ENCODE results near the gene LHX6. TPM values are rescaled to one million over a fixed set of nuclear protein-coding genes. Genes with fewer than 3 reads are reported as not detected.

LHX6 gene
- total RNA-seq, 1 experiment from 2014 or later = 1.5 TPM

DNA sequence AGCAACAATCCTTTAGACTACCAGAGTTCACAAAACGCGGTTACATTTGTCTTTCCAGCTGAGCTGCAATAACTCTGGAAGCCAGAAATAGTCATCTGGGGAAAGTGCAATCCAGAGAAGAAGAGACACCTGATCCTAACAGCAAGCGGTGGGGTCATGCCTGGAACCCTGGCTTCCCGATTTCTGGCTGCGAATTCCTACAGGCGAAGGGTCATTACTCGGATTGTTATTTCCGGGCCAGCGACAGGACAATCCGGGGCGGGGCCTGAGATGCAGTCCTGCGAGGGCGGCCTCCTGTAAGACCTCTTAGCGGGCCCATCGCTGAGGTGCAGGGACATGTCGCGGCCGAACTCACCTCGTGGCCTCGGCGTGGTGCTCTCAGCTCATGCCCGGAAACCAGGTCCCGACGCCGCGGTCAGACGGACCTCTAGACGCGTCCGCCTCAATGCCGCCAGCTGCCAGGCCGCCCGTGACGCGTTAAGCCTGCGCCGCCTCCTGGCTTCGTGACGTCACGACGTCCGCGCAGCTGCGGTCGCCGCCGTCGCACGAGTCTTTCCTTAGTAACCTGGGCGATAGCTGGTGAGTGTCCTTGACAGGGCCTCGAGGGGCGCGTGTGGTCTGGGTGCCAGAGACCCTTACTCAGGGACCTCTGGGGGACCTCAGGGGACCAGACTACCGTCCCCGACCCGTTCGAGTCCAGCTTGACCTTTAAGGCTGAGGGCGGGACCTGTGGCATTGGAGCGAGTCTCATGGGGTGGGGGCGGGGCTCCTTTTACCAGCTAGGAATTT lies 35.8 kb upstream of the LHX6 start, which contains the start of the genes MRRF and RBM18 (continued):
- TF ChIP-seq ZNF263 (CRISPR knock-in tag; IDR thresholded peaks at IDR 0.05; ENCODE audit: low read depth) = no peak
- TF ChIP-seq, protein P1, sequence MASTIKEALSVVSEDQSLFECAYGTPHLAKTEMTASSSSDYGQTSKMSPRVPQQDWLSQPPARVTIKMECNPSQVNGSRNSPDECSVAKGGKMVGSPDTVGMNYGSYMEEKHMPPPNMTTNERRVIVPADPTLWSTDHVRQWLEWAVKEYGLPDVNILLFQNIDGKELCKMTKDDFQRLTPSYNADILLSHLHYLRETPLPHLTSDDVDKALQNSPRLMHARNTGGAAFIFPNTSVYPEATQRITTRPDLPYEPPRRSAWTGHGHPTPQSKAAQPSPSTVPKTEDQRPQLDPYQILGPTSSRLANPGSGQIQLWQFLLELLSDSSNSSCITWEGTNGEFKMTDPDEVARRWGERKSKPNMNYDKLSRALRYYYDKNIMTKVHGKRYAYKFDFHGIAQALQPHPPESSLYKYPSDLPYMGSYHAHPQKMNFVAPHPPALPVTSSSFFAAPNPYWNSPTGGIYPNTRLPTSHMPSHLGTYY (CRISPR knock-in tag; IDR thresholded peaks at IDR 0.05) = no peak
- no peak for TF ChIP-seq FOXJ3 (CRISPR knock-in tag; IDR thresholded peaks at IDR 0.05; ENCODE audit: borderline replicate concordance)
- TF ChIP-seq SMAD3 (CRISPR knock-in tag; IDR thresholded peaks at IDR 0.05; ENCODE audit: borderline replicate concordance) = peak; percentile 98
- TF ChIP-seq, protein P2, sequence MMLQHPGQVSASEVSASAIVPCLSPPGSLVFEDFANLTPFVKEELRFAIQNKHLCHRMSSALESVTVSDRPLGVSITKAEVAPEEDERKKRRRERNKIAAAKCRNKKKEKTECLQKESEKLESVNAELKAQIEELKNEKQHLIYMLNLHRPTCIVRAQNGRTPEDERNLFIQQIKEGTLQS (CRISPR knock-in tag; conservative IDR thresholded peaks at IDR 0.05) = peak; percentile 89
- peak; percentile 99 for TF ChIP-seq FOXK1 (CRISPR knock-in tag; IDR thresholded peaks at IDR 0.05)
- TF ChIP-seq CBFB (CRISPR knock-in tag; IDR thresholded peaks at IDR 0.05; ENCODE audit: low read depth) = no peak
- TF ChIP-seq NFATC4 (CRISPR knock-in tag; IDR thresholded peaks at IDR 0.05) = no peak
- peak; percentile 94 for TF ChIP-seq JUN (CRISPR knock-in tag; IDR thresholded peaks at IDR 0.05)
- TF ChIP-seq, protein P3, sequence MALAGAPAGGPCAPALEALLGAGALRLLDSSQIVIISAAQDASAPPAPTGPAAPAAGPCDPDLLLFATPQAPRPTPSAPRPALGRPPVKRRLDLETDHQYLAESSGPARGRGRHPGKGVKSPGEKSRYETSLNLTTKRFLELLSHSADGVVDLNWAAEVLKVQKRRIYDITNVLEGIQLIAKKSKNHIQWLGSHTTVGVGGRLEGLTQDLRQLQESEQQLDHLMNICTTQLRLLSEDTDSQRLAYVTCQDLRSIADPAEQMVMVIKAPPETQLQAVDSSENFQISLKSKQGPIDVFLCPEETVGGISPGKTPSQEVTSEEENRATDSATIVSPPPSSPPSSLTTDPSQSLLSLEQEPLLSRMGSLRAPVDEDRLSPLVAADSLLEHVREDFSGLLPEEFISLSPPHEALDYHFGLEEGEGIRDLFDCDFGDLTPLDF (CRISPR knock-in tag; IDR thresholded peaks at IDR 0.05) = peak; percentile 93
- TF ChIP-seq CREB1 (CRISPR knock-in tag; IDR thresholded peaks at IDR 0.05) = peak; percentile 97
- peak; percentile 98 for TF ChIP-seq NFE2L1 (CRISPR knock-in tag; IDR thresholded peaks at IDR 0.05)
- peak; percentile 99 for TF ChIP-seq ETV6 (CRISPR knock-in tag; IDR thresholded peaks at IDR 0.05)
- TF ChIP-seq ESRRA (CRISPR knock-in tag; IDR thresholded peaks at IDR 0.05; ENCODE audit: borderline replicate concordance) = peak; percentile 91
- TF ChIP-seq, protein P4, sequence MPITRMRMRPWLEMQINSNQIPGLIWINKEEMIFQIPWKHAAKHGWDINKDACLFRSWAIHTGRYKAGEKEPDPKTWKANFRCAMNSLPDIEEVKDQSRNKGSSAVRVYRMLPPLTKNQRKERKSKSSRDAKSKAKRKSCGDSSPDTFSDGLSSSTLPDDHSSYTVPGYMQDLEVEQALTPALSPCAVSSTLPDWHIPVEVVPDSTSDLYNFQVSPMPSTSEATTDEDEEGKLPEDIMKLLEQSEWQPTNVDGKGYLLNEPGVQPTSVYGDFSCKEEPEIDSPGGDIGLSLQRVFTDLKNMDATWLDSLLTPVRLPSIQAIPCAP (CRISPR knock-in tag; IDR thresholded peaks at IDR 0.05) = peak; percentile 95
- TF ChIP-seq, protein P5, sequence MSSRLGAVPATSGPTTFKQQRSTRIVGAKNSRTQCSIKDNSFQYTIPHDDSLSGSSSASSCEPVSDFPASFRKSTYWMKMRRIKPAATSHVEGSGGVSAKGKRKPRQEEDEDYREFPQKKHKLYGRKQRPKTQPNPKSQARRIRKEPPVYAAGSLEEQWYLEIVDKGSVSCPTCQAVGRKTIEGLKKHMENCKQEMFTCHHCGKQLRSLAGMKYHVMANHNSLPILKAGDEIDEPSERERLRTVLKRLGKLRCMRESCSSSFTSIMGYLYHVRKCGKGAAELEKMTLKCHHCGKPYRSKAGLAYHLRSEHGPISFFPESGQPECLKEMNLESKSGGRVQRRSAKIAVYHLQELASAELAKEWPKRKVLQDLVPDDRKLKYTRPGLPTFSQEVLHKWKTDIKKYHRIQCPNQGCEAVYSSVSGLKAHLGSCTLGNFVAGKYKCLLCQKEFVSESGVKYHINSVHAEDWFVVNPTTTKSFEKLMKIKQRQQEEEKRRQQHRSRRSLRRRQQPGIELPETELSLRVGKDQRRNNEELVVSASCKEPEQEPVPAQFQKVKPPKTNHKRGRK (CRISPR knock-in tag; IDR thresholded peaks at IDR 0.05; ENCODE audit: borderline replicate concordance) = no peak
- TF ChIP-seq TCF7 (CRISPR knock-in tag; IDR thresholded peaks at IDR 0.05; ENCODE audit: low read depth) = peak; percentile 89
- TF ChIP-seq, protein P6, sequence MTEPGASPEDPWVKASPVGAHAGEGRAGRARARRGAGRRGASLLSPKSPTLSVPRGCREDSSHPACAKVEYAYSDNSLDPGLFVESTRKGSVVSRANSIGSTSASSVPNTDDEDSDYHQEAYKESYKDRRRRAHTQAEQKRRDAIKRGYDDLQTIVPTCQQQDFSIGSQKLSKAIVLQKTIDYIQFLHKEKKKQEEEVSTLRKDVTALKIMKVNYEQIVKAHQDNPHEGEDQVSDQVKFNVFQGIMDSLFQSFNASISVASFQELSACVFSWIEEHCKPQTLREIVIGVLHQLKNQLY (CRISPR knock-in tag; IDR thresholded peaks at IDR 0.05) = 0 out of 2 replicates have a peak, but pooled peaks have one; percentile 61

DNA sequence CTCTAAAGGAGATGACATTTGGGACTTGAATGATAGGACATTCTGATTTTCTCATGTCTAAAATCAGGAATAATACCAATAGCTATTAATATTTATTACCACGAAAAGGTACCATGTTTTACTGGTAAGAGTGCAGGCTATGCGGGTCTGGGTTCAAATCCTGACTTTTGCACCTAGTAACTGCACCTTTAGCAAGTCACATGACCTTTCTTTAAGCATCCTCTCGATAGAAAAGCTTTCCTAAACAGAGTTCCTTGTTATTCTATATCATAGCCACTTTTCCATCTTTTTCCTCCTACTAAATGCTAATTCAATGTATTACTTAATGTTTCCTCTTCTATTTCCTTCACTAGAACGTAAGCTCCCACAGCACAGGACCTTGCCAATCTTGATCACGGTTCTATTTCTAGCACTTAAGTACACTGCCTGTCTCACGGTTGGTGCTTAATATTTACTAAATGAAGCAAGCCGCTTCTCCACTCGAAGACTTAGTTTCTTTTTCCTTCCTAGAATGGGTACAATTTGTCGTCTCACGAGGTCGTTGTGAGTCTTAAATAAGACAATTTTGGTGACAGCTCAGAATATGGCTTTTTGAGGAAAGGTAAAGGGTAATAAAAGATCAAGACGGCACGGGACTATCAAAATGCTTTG lies 35.1 kb upstream of the LHX6 start:
- DNase-seq (ENCODE audit: low spot score) = no peak
- no peak for TF ChIP-seq ESRRA (CRISPR knock-in tag; IDR thresholded peaks at IDR 0.05; ENCODE audit: borderline replicate concordance)
- no peak for TF ChIP-seq ZNF416 (CRISPR knock-in tag; IDR thresholded peaks at IDR 0.05)
- no peak for TF ChIP-seq SMAD3 (CRISPR knock-in tag; IDR thresholded peaks at IDR 0.05; ENCODE audit: borderline replicate concordance)
- TF ChIP-seq, protein P7, sequence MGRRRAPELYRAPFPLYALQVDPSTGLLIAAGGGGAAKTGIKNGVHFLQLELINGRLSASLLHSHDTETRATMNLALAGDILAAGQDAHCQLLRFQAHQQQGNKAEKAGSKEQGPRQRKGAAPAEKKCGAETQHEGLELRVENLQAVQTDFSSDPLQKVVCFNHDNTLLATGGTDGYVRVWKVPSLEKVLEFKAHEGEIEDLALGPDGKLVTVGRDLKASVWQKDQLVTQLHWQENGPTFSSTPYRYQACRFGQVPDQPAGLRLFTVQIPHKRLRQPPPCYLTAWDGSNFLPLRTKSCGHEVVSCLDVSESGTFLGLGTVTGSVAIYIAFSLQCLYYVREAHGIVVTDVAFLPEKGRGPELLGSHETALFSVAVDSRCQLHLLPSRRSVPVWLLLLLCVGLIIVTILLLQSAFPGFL (CRISPR knock-in tag; IDR thresholded peaks at IDR 0.05; ENCODE audit: borderline replicate concordance) = no peak
- ATAC-seq = no peak

More for the DNA sequence above, 35.1 kb upstream of the LHX6 start:
- Mint-ChIP-seq H3K4me1 (peaks cover 20% of the 10 kb centered on the region), H3K27ac (peak overlapping the region; percentile 99), H3K36me3 (peaks cover 15% of the 10 kb centered on the region), H3K4me3 (peak overlapping the region; percentile 95), H3K9me3 (no peaks in the 10 kb centered on the region), H3K27me3 (ENCODE audit: low read depth) (no peaks in the 10 kb centered on the region)
- CTCF ChIA-PET = interaction anchor here (1.2 to 2.5 kb wide), 5 partner anchors 73 to 165 kb away, joined by 5 to 15 read pairs (median 14); no protein-coding TSS in a partner anchor
- POLR2A ChIA-PET = interaction anchor here (1.2 to 1.4 kb wide), 3 partner anchors 48 to 74 kb away, joined by 3 to 5 read pairs (median 3); no protein-coding TSS in a partner anchor

Measured in WTC11 (cell line).